Measurements from ENCODE around the gene SVIL.

GRCh38 chr10:29646238-29646902 is 11.6 kb upstream of the SVIL start:
- TF ChIP-seq EZH2 (IDR thresholded peaks at IDR 0.05; ENCODE audit: low read length, missing control alignments) (no peak), CTCF (conservative IDR thresholded peaks at IDR 0.05 in 1 of 2, IDR thresholded peaks at IDR 0.05 in 1 of 2; ENCODE audit: low read depth in 1 of 2, low read length in 2 of 2) (no peak)

All from fibroblast of lung (primary cell).